ENCODE results near the gene NEGR1. TPM values are rescaled to one million over a fixed set of nuclear protein-coding genes. Genes with fewer than 3 reads are reported as not detected.
A peak's percentile ranks its signal among the peaks of the same experiment; 100 is the strongest.

Gene NEGR1
- total RNA-seq, 1 experiment from 2014 or later, result 19.2 TPM

DNA sequence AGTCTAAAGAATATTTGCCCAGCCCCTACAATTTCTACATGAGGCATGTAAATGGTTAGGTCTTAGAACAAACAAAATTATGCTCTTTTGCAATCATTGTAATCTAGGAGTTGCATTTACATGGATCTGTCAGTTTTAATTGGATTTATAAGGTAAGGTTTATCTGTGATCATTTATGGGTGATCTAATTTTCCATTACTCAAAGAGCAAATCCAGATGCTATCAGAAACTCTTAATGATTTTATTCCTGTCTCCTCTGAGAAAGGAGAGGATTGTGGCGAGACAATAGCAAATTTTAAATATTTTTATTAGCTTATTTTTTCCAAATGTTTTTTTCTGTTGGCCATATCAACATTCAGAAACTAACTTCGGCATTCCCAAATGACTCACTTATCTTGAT, 14.2 kb upstream of the NEGR1 start:
- Mint-ChIP-seq H3K36me3 (ENCODE audit: insufficient read depth, unreplicated experiment) (no peaks in the 10 kb centered on the region), H3K27ac (ENCODE audit: unreplicated experiment) (no peak overlapping the region), H3K9me3 (ENCODE audit: low read depth, unreplicated experiment) (no peaks in the 10 kb centered on the region), H3K27me3 (ENCODE audit: unreplicated experiment) (no peaks in the 10 kb centered on the region), H3K4me1 (ENCODE audit: low read depth, unreplicated experiment) (no peaks in the 10 kb centered on the region), H3K4me3 (ENCODE audit: low read depth, unreplicated experiment) (no peak overlapping the region)
- intact Hi-C loops (cut with micrococcal nuclease; ENCODE audit: unreplicated experiment), result no loop called here
- CTCF ChIA-PET, result no interaction called here
- no TSS peak for BruUV-seq (replicated peaks)
- no peak for DNase-seq
- TF ChIP-seq, protein P1, sequence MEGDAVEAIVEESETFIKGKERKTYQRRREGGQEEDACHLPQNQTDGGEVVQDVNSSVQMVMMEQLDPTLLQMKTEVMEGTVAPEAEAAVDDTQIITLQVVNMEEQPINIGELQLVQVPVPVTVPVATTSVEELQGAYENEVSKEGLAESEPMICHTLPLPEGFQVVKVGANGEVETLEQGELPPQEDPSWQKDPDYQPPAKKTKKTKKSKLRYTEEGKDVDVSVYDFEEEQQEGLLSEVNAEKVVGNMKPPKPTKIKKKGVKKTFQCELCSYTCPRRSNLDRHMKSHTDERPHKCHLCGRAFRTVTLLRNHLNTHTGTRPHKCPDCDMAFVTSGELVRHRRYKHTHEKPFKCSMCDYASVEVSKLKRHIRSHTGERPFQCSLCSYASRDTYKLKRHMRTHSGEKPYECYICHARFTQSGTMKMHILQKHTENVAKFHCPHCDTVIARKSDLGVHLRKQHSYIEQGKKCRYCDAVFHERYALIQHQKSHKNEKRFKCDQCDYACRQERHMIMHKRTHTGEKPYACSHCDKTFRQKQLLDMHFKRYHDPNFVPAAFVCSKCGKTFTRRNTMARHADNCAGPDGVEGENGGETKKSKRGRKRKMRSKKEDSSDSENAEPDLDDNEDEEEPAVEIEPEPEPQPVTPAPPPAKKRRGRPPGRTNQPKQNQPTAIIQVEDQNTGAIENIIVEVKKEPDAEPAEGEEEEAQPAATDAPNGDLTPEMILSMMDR (IDR thresholded peaks at IDR 0.05; ENCODE audit: unreplicated experiment), result no peak

DNA sequence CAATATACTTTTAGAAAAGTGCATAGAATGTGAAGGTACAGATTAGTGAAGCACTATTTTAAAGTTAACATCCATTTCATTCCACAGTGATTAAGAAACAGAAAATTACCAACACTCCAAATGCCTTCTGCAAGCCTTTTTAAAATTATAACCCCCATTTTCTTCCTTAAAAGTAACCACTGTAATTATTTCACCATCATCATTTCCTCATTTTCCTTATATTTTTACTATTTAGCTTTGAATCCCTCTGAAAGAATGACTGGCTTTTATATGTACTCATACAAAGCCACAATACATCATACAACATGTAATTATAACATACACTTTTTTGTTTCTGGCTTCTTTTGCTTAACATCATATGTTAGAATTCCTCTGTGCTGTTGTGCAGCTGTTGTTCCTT, 6.5 kb upstream of the NEGR1 start:
- Mint-ChIP-seq H3K4me3 (ENCODE audit: low read depth, unreplicated experiment) (no peak overlapping the region), H3K27ac (ENCODE audit: unreplicated experiment) (peak overlapping the region; percentile 37), H3K4me1 (ENCODE audit: low read depth, unreplicated experiment) (peaks cover 9% of the 10 kb centered on the region), H3K36me3 (ENCODE audit: insufficient read depth, unreplicated experiment) (no peaks in the 10 kb centered on the region), H3K27me3 (ENCODE audit: unreplicated experiment) (no peaks in the 10 kb centered on the region), H3K9me3 (ENCODE audit: low read depth, unreplicated experiment) (no peaks in the 10 kb centered on the region)
- CTCF ChIA-PET, result interaction anchor here (1.0 kb wide), 1 partner anchor 9 kb away, joined by 4 read pairs; no protein-coding TSS in a partner anchor
- DNase-seq, result no peak
- intact Hi-C loops (cut with micrococcal nuclease; ENCODE audit: unreplicated experiment), result loop anchor here (10.0 kb wide), 1 partner anchor 236 kb away; no protein-coding TSS in a partner anchor
- TF ChIP-seq, protein P1 (IDR thresholded peaks at IDR 0.05; ENCODE audit: unreplicated experiment), result no peak
- no TSS peak for BruUV-seq (replicated peaks)

DNA sequence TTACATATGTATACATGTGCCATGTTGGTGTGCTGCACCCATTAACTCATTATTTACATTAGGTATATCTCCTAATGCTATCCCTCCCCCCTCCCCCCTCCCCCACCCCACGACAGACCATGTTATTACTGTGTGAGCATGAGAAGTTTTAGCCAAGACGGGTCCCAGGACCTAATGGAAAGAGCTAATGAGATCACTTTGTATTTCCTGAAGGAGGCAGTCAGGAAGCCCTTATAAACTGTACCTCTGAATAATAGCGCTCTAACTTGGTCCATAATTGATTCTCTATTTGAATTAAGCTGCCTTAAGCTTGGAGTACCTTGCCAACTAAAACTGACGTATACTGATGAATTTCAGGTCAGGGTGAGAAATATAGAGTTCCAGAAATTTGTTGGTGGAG, 4.1 kb upstream of the NEGR1 start:
- Mint-ChIP-seq H3K4me1 (ENCODE audit: low read depth, unreplicated experiment) (peaks cover 15% of the 10 kb centered on the region), H3K27me3 (ENCODE audit: unreplicated experiment) (no peaks in the 10 kb centered on the region), H3K27ac (ENCODE audit: unreplicated experiment) (peak overlapping the region; percentile 16), H3K36me3 (ENCODE audit: insufficient read depth, unreplicated experiment) (no peaks in the 10 kb centered on the region), H3K9me3 (ENCODE audit: low read depth, unreplicated experiment) (no peaks in the 10 kb centered on the region), H3K4me3 (ENCODE audit: low read depth, unreplicated experiment) (no peak overlapping the region)
- intact Hi-C loops (cut with micrococcal nuclease; ENCODE audit: unreplicated experiment), result loop anchor here (10.0 kb wide), 1 partner anchor 238 kb away; no protein-coding TSS in a partner anchor
- TF ChIP-seq, protein P1 (IDR thresholded peaks at IDR 0.05; ENCODE audit: unreplicated experiment), result no peak
- no TSS peak for BruUV-seq (replicated peaks)
- CTCF ChIA-PET, result interaction anchor here (0.9 kb wide), 1 partner anchor 337 kb away, joined by 3 read pairs; no protein-coding TSS in a partner anchor
- no peak for DNase-seq

DNA sequence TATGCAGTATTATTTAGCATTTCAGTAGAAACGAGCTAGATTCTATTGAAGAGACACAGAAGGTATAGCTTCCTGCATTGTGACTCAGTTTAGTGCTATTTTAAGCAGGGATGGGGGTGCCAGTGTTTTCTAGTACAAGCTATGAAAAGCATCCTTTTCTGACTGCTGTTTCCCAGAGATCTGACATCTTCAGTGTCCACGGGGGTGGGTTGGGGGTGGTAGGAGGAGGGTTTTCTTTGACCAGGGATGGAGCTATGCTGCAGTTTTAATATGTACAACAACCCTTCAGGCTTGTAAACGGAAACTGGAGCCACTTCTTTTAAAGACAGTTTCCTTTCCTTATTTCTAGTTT, 2.7 kb upstream of the NEGR1 start:
- BruUV-seq (replicated peaks), result no TSS peak
- H3K27ac Mint-ChIP-seq (ENCODE audit: unreplicated experiment), result no peak overlapping the region
- CTCF ChIA-PET, result interaction anchor here (0.9 to 1.4 kb wide), 3 partner anchors 12 to 272 kb away, joined by 3 to 4 read pairs (median 3); no protein-coding TSS in a partner anchor
- H3K27me3 Mint-ChIP-seq (ENCODE audit: unreplicated experiment), result no peaks in the 10 kb centered on the region
- no peaks in the 10 kb centered on the region for H3K9me3 Mint-ChIP-seq (ENCODE audit: low read depth, unreplicated experiment)
- DNase-seq, result peak; percentile 32
- H3K36me3 Mint-ChIP-seq (ENCODE audit: insufficient read depth, unreplicated experiment), result no peaks in the 10 kb centered on the region
- H3K4me3 Mint-ChIP-seq (ENCODE audit: low read depth, unreplicated experiment), result no peak overlapping the region
- TF ChIP-seq, protein P1 (IDR thresholded peaks at IDR 0.05; ENCODE audit: unreplicated experiment), result no peak
- H3K4me1 Mint-ChIP-seq (ENCODE audit: low read depth, unreplicated experiment), result peaks cover 23% of the 10 kb centered on the region
- intact Hi-C loops (cut with micrococcal nuclease; ENCODE audit: unreplicated experiment), result loop anchor here (10.0 kb wide), 1 partner anchor 240 kb away; no protein-coding TSS in a partner anchor

Measured in Calu3 (cell line).